Neuronal stem cell (in vitro differentiated cells): ENCODE results near the gene SLIT3.

ENCODE experiments used
- DNase-seq: peaks from one replicate; pipeline ENCODE4 v3.0.0-alpha.2; 2013; ENCODE audit warnings: low spot score
- H2AFZ ChIP-seq: one replicate; pipeline ENCODE4 v1.6.1; 2013; ENCODE audit warnings: mild to moderate bottlenecking, low read length, inconsistent platforms
- H2AK5ac ChIP-seq: 2 replicates; pipeline ENCODE4 v1.6.1; 2013; ENCODE audit warnings: low read depth, mild to moderate bottlenecking, inconsistent platforms, low read length, moderate library complexity, mixed read lengths
- H2BK120ac ChIP-seq: 2 replicates; pipeline ENCODE4 v1.6.1; 2013; ENCODE audit warnings: low read depth, mild to moderate bottlenecking, inconsistent platforms, low read length, moderate library complexity, mixed read lengths
- H2BK12ac ChIP-seq: one replicate; pipeline ENCODE4 v1.6.1; 2013; ENCODE audit warnings: low read length, inconsistent platforms
- H2BK15ac ChIP-seq: 2 replicates; pipeline ENCODE4 v1.6.1; 2013; ENCODE audit warnings: mild to moderate bottlenecking, low read length, inconsistent platforms, mixed read lengths
- H2BK5ac ChIP-seq: one replicate; pipeline ENCODE4 v1.6.1; 2013; ENCODE audit warnings: inconsistent platforms, mild to moderate bottlenecking, low read length, moderate library complexity
- H3K14ac ChIP-seq: one replicate; pipeline ENCODE4 v1.6.1; 2013; ENCODE audit warnings: low read length, inconsistent platforms
- H3K18ac ChIP-seq: 2 replicates; pipeline ENCODE4 v1.6.1; 2013; ENCODE audit warnings: low read length, inconsistent platforms
- H3K23ac ChIP-seq: 2 replicates; pipeline ENCODE4 v1.6.1; 2013; ENCODE audit warnings: low read depth, mild to moderate bottlenecking, mixed read lengths, low read length, inconsistent platforms; ENCODE audit not compliant: poor library complexity
- H3K27ac ChIP-seq: replicated peaks from 3 replicates; pipeline ENCODE4 v1.5.1; 2013; ENCODE audit warnings: low read length, inconsistent platforms
- H3K27me3 ChIP-seq, 3 experiments: 2 replicates each; pipeline ENCODE4 v1.6.1; 2013; ENCODE audit warnings: low read length in 3 of 3, mild to moderate bottlenecking in 2 of 3, inconsistent platforms in 1 of 3, low read depth in 1 of 3, mixed read lengths in 1 of 3, moderate library complexity in 1 of 3; ENCODE audit not compliant: control insufficient read depth in 3 of 3, insufficient read depth in 3 of 3
- H3K36me3 ChIP-seq, 2 donors: replicated peaks in 1 of 2; 2 replicates each; pipeline ENCODE4 v1.6.1; 2013; ENCODE audit warnings: low read length in 2 of 2; ENCODE audit not compliant: control insufficient read depth in 2 of 2, insufficient read depth in 2 of 2
- H3K4ac ChIP-seq: 2 replicates; pipeline ENCODE4 v1.6.1; 2013; ENCODE audit warnings: inconsistent platforms, mild to moderate bottlenecking, low read length, moderate library complexity
- H3K4me1 ChIP-seq, 2 donors: 1 replicate in 1 of 2; 2 replicates in 1 of 2; pipeline ENCODE4 v1.6.1; 2013; ENCODE audit warnings: low read length in 2 of 2, low read depth in 1 of 2; ENCODE audit not compliant: control insufficient read depth in 2 of 2, insufficient read depth in 1 of 2
- H3K4me2 ChIP-seq: one replicate; pipeline ENCODE4 v1.6.1; 2013; ENCODE audit warnings: mild to moderate bottlenecking, low read length, inconsistent platforms; ENCODE audit not compliant: insufficient read depth, poor library complexity, severe bottlenecking
- H3K4me3 ChIP-seq, 2 donors: 2 replicates each; pipeline ENCODE4 v1.5.1; 2013; ENCODE audit warnings: low read length in 2 of 2, mild to moderate bottlenecking in 2 of 2, inconsistent platforms in 1 of 2, moderate library complexity in 1 of 2
- H3K79me1 ChIP-seq: one replicate; pipeline ENCODE4 v1.6.1; 2013; ENCODE audit warnings: low read depth, mild to moderate bottlenecking, inconsistent platforms, low read length, moderate library complexity
- H3K9ac ChIP-seq: one replicate; pipeline ENCODE4 v1.6.1; 2013; ENCODE audit warnings: mild to moderate bottlenecking, low read depth, low read length, inconsistent platforms; ENCODE audit not compliant: poor library complexity
- H3K9me3 ChIP-seq, 2 donors: replicated peaks in 1 of 2; 2 replicates each; pipeline versions ENCODE3 to v1.6.1; 2013; ENCODE audit warnings: low read length in 2 of 2, mild to moderate bottlenecking in 2 of 2, inconsistent platforms in 1 of 2, low read depth in 1 of 2, mixed read lengths in 1 of 2, moderate library complexity in 1 of 2; ENCODE audit not compliant: control insufficient read depth in 2 of 2, insufficient read depth in 1 of 2
- H4K8ac ChIP-seq: one replicate; pipeline ENCODE4 v1.6.1; 2013; ENCODE audit warnings: low read depth, mild to moderate bottlenecking, inconsistent platforms, low read length, moderate library complexity
- H4K91ac ChIP-seq: one replicate; pipeline ENCODE4 v1.6.1; 2013; ENCODE audit warnings: low read length, low read depth, mild to moderate bottlenecking, inconsistent platforms; ENCODE audit not compliant: poor library complexity
- WGBS, 2 donors: extraction: QIAGEN DNeasy Blood & Tissue Kit; methylation state at CpG; one replicate each; pipeline ENCODE4 v1.1.7; 2013; ENCODE audit warnings: missing lambda C conversion rate in 2 of 2, mixed read lengths in 1 of 2; ENCODE audit not compliant: insufficient read length in 2 of 2, insufficient replicate concordance in 1 of 2; ENCODE audit errors: extremely low coverage in 2 of 2; 5-methylcytosine and 5-hydroxymethylcytosine counted together

Gene SLIT3

DNA sequence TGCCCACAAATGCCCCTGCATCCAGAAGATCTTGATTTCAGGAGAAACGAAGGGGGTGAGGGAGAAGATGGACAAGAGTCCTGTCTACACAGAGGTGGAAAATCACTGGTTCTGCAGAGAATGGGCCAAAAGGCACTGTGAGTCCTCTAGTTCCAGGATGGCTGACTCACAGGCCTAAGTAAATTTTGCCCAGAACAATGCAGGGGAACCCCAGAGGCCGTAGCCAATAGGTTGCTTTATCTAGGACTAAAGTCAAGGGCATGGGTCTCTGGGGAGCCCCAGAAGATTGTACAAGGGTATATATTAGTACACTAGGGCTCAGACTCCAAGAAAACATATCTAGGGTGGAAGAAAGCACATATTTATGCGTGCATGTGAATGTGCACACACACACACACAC is 98.0 kb downstream of the SLIT3 start:
- Histone ChIP-seq H2BK5ac (no peak overlapping the region), H3K4ac (no peak overlapping the region), H3K4me1 (peaks cover 0 to 3% of the 10 kb centered on the region in 2 donors), H3K27ac (no peak overlapping the region), H2AK5ac (no peak overlapping the region), H2BK12ac (no peak overlapping the region), H3K9ac (no peak overlapping the region), H3K36me3 (no peaks in the 10 kb centered on the region), H3K79me1 (no peaks in the 10 kb centered on the region), H3K4me3 (no peak overlapping the region), H4K91ac (no peak overlapping the region), H2BK120ac (no peak overlapping the region), H3K27me3 (no peaks in the 10 kb centered on the region), H3K23ac (no peak overlapping the region), H2BK15ac (no peak overlapping the region), H3K18ac (no peak overlapping the region), H3K14ac (no peak overlapping the region), H3K9me3 (peaks cover 0 to 3% of the 10 kb centered on the region in 2 donors), H3K4me2 (no peak overlapping the region), H2AFZ (no peak overlapping the region), H4K8ac (no peak overlapping the region)
- WGBS, 2 donors, result no CpG with 5 or more reads among the region's 3 CpGs
- DNase-seq, result no peak

DNA sequence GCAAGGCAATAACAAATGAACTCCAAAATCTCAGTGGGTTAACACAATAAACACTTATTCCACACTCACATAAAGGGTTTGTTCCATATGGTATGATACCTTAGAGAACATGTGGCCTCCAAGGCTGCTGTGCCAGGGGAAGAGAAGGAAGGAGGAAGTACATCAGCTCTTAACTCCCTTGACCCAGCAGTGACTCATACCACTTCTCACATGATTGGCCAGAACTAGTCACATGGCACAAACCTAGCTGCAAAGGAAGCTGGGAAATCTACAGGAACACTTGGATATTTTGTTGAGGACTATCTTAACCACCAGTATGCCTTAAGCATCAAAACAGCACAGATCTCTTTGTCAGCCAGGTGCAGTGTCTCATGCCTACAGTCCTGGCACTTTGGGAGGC is 99.3 kb downstream of the SLIT3 start:
- Histone ChIP-seq H3K27me3 (no peaks in the 10 kb centered on the region), H3K4ac (no peak overlapping the region), H3K4me2 (no peak overlapping the region), H2AFZ (no peak overlapping the region), H4K91ac (no peak overlapping the region), H3K9me3 (peaks cover 0 to 3% of the 10 kb centered on the region in 2 donors), H2BK120ac (no peak overlapping the region), H3K23ac (no peak overlapping the region), H3K36me3 (no peaks in the 10 kb centered on the region), H2BK12ac (no peak overlapping the region), H3K9ac (no peak overlapping the region), H3K4me3 (no peak overlapping the region), H3K18ac (no peak overlapping the region), H4K8ac (peak overlapping the region; percentile 19), H2BK15ac (no peak overlapping the region), H2AK5ac (no peak overlapping the region), H2BK5ac (no peak overlapping the region), H3K27ac (no peak overlapping the region), H3K14ac (no peak overlapping the region), H3K79me1 (no peaks in the 10 kb centered on the region), H3K4me1 (peaks cover 0 to 3% of the 10 kb centered on the region in 2 donors)
- no peak for DNase-seq

DNA sequence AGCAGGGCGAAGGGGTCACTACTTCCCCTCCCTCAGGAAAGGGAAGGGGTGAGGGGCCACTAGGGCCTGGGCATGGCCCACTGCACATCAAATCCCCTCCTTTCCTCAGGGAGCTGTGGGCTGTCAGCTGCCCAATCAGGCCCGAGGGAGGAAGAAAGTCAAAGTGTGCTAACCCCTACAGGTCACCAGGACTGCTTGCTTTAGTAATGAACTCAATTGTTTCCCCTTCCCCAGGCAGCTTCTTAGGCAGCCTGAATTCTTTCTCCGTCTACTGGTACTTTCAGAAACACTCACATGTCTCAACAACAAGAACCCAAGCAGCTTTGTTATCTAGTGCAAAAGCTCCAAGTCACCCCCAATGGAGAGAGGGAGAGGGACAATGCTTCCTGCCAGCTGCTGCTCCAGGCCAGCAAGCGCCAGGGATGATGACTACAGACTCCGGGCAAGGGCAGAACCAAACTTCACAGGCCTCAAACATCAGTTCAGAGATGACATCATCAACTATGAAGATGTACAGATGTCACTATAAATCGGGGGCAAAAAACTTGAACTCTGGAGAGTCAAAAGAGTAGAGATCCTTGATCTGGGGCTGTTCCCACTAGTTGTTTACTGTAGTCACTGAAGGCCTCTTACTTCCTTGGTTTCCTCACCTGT is 100.7 kb downstream of the SLIT3 start:
- no CpG with 5 or more reads among the region's 6 CpGs for WGBS, 2 donors
- H2AK5ac ChIP-seq, result no peak overlapping the region

DNA sequence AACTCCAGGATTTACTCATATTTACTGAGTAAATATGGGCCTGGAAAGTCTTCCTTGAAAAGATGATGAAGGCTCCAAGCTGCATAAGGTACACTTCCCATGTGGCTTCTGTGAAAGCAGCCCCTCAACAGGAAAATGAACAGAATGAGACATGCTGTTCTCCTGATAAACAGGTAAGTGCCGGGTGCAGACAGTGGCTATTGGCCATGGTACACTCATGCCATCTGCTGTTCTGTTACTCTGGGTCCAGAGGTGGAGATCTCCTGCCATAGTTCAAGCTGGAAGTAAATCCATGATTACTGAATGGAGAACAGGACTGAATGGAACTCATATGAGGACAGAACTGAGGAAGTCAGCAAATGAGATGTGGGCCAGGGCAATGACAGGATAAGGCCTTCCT is 103.6 kb downstream of the SLIT3 start:
- Histone ChIP-seq H3K4me1 (peaks cover 0 to 3% of the 10 kb centered on the region in 2 donors), H3K36me3 (no peaks in the 10 kb centered on the region), H2BK15ac (no peak overlapping the region), H3K23ac (no peak overlapping the region), H3K9me3 (peaks cover 0 to 6% of the 10 kb centered on the region in 2 donors), H3K9ac (no peak overlapping the region), H2BK120ac (no peak overlapping the region), H4K91ac (no peak overlapping the region), H2AK5ac (no peak overlapping the region), H3K27me3 (no peaks in the 10 kb centered on the region), H2AFZ (no peak overlapping the region), H3K79me1 (no peaks in the 10 kb centered on the region), H2BK12ac (no peak overlapping the region), H3K14ac (no peak overlapping the region), H2BK5ac (no peak overlapping the region), H3K18ac (no peak overlapping the region), H3K4ac (no peak overlapping the region), H3K4me2 (no peak overlapping the region), H3K27ac (no peak overlapping the region), H4K8ac (no peak overlapping the region), H3K4me3 (no peak overlapping the region)
- no peak for DNase-seq
- no CpG with 5 or more reads among the region's 1 CpG for WGBS, 2 donors

More for the DNA sequence above, 100.7 kb downstream of the SLIT3 start:
- H2BK15ac ChIP-seq, result no peak overlapping the region
- peaks cover 0 to 3% of the 10 kb centered on the region in 2 donors for H3K4me1 ChIP-seq
- H3K79me1 ChIP-seq, result no peaks in the 10 kb centered on the region
- H3K27ac ChIP-seq, result no peak overlapping the region
- no peak overlapping the region for H3K4me2 ChIP-seq
- H2AFZ ChIP-seq, result no peak overlapping the region
- H3K18ac ChIP-seq, result no peak overlapping the region
- H2BK12ac ChIP-seq, result no peak overlapping the region
- no peak overlapping the region for H3K4me3 ChIP-seq
- no peak overlapping the region for H2BK5ac ChIP-seq
- DNase-seq, result no peak
- H3K9ac ChIP-seq, result no peak overlapping the region
- no peak overlapping the region for H3K14ac ChIP-seq
- H3K36me3 ChIP-seq, result no peaks in the 10 kb centered on the region
- H3K4ac ChIP-seq, result no peak overlapping the region
- no peak overlapping the region for H4K91ac ChIP-seq
- H3K27me3 ChIP-seq, result no peaks in the 10 kb centered on the region
- no peak overlapping the region for H4K8ac ChIP-seq
- no peak overlapping the region for H2BK120ac ChIP-seq
- H3K9me3 ChIP-seq, result peaks cover 0 to 6% of the 10 kb centered on the region in 2 donors
- no peak overlapping the region for H3K23ac ChIP-seq
